Measurements from ENCODE around the gene SPAAR. TPM values are rescaled to one million over a fixed set of nuclear protein-coding genes. Genes with fewer than 3 reads are reported as not detected.
"Not testable (repeated sequence)": the region's sequence is repeated elsewhere in the genome, so short reads cannot be mapped to it uniquely, and the experiment has no call there.

Gene SPAAR
- total RNA-seq, 1 donor from 2014 or later = not detected

DNA sequence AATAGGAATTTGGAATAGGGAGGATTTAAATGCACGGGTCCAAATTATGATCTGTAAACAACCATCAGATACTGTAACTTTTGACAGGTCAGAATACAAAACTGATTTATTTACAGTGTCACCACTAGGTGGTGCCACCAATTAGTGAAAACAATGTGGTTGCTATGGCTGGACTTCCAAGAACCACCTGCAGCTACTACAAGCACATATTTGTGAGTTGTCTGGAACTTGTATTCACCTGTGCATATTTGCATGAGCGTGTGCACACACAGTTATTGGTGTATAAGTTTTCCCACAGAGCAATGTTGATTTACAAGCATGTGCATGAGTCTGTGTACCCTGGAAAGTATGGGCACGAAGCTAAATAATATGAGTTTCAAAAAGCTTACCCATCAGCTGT is 6.2 kb upstream of the SPAAR start:
- intact Hi-C loops (cut with micrococcal nuclease) = loop anchor here (1.0 kb wide), 2 partner anchors 42 to 120 kb away; no protein-coding TSS in a partner anchor

DNA sequence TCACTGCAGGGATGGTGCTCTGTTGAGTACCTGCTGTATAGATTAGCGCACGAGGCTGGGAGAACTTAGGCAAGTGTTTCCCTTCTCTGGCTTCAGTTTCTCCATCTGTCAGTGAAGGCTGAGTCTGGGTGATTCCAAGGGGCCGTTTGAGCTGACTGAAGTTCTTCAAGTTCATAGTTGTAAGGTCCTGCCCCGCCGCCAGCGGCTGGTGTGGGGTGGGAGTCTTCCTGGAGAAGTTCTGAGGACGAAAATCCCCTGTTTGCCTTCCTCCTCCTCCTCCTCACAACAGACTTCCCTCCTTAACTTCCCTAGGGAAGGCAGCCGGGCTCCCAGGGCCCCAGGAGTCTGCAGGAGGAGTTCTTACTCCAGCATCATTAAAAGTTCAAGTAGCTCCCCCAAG is 5.0 kb upstream of the SPAAR start:
- intact Hi-C loops (cut with micrococcal nuclease) = no loop called here

DNA sequence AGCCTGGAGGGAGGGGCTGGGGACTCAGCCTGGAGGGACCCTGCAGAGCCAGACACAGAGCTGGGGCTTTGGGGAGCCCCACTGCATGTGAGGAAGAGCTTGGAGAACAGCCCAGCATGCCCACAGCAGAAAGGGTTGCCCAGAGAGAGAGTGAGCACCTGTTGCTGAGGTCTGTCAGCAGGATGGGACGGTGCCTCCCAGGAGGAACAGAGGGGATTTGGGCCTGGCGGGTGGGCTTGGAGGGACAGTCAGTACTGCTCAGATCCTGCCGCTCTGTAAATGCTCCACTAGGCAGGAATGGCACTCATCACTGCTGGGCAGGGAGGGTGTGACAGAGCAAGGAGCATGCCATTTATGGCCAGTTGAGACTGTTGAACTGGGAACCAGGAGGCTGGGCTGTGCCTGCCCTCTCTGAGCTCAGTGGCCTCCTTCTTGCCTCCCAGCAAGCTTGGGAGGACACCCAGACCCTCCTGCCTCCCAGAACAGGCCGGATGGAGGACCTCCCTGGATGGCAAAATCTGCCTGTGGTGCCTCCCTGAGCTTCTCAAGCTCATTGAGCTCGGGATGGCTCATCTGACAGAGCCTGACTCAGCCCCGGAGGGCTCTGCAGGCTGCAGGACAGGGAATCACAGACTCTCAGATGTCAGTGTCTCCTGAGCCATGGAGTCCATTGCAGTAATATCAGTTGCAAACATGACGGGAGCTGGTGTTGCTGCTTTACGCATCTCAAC is 4.1 kb upstream of the SPAAR start:
- intact Hi-C loops (cut with micrococcal nuclease) = no loop called here

DNA sequence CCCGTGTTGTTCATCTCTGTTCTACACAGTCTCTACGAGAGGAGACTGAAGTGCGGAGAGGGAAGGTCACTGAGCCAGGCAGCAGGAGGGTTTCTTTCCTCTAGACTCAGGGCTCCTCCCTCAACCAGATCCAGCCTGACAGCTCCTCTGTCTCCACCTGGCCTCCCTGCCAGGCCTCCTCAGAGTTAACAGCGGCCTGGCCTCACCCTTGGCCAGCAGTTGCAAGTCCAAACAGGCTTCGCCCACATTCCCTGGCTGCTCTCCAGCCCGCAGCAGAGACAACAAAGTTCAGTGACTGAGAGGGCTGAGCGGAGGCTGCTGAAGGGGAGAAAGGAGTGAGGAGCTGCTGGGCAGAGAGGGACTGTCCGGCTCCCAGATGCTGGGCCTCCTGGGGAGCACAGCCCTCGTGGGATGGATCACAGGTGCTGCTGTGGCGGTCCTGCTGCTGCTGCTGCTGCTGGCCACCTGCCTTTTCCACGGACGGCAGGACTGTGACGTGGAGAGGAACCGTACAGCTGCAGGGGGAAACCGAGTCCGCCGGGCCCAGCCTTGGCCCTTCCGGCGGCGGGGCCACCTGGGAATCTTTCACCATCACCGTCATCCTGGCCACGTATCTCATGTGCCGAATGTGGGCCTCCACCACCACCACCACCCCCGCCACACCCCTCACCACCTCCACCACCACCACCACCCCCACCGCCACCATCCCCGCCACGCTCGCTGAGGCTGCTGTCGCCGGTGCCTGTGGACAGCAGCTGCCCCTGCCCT is 3.2 kb upstream of the SPAAR start, which contains the start of gene HRCT1:
Gene HRCT1, plus strand, starts transcription at position 291 of the 768 bp plus-strand sequence. Its CDS starts 86 bp downstream, at position 377.
- intact Hi-C loops (cut with micrococcal nuclease) = no loop called here

DNA sequence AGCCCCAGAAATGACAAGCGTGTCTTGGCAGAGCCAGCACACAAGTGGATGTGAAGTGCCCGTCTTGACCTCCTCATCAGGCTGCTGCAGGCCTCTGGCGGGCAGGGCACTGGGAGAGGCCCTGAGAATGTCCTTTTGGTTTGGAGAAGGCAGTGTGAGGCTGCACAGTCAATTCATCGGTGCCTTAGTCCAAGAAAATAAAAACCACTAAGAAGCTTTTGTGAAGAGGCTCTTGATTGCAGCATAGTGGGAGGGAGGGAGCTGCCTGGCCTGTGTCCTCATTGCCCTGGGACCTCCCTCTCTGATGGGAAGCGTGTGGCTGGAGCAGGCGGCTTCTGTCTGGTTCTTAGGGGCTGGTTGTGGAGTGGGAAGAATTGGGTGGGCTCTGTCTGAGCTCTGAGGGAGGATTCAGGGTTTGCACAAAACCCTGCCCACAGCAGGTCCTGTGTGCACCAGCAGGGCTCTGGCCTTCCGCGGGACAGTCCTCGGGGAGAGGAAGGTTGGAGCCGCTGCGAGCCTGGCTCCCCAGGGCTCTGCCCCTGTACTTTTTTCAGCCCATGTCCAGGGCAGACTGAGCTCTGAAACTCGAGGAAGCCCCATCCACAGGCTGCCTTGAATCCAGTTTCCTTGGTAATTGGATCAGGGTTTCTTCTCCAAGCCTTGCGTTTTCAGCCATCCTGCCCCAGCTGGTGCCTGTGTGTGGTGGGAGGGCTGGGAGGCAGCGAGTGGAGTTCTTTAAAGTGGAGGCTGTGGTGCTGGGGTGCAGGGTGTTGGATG is 2.2 kb upstream of the SPAAR start:
- intact Hi-C loops (cut with micrococcal nuclease) = no loop called here

DNA sequence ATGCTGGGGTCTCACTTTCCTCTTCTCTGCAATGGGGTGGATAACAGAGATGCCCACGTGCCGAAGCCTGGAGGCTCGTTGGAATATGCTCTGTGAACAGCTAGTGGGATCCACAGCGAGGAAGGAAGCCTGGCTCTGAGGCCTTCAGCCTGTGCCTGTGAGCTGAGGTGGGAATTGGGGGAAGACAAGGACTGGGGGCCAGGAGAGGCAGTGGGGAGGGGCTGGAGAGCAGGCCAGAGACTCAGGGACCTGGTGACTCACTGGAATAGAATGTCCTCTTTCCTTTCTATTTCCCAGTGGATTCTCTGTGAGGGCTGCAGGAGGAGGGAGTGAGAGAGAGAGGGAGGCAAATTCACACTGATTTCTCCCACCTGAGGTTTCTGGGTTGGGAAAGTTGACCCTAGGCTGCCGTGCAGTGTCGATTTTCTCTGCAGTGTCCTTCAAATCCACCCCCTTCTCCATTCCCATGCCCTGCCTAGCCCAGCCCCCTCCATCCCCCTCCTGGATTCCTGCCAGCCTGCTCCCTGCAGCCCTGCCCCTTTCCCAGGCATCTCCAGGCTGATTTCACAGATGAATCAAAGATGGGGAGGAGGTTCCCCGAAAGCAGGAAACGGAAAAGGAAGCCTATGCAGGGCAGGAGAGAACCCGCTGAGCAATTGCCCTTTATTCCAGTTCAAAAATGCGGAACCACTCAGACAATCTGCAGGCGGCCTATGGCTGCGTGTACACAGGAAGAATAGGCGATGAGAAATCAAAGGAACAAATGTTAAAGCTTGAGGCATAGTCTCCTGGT is 1.4 kb upstream of the SPAAR start:
- intact Hi-C loops (cut with micrococcal nuclease) = no loop called here

DNA sequence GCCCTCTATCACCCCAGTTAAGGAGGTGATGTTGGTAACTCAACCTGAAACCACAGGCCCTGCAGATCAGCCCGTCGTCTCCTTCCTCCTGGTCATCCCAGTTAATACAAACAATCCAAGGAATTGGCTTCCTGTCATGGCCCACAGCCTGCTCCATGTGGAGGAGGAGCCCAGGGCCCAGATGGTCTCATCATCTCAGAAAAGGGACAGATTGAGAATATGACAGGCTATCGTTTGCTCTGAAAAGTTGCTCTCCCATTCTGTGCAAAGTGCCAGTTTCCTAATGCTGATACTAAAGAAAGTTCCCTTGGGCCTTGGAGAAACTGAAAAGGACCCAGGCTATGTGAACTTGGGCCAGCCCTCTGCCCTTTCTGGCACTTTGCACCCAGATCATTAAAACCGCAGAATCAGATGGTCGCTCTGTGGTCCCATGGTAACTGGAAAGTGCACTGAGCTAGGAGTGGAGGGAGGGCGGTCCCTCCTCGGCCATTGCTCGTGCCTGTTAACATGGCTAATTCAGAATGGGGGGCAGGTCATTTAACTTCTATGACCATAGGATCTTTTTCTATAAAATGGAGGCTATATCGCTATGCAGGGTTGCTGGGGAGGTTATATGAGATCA is 675 bp upstream of the SPAAR start:
- intact Hi-C loops (cut with micrococcal nuclease) = no loop called here

DNA sequence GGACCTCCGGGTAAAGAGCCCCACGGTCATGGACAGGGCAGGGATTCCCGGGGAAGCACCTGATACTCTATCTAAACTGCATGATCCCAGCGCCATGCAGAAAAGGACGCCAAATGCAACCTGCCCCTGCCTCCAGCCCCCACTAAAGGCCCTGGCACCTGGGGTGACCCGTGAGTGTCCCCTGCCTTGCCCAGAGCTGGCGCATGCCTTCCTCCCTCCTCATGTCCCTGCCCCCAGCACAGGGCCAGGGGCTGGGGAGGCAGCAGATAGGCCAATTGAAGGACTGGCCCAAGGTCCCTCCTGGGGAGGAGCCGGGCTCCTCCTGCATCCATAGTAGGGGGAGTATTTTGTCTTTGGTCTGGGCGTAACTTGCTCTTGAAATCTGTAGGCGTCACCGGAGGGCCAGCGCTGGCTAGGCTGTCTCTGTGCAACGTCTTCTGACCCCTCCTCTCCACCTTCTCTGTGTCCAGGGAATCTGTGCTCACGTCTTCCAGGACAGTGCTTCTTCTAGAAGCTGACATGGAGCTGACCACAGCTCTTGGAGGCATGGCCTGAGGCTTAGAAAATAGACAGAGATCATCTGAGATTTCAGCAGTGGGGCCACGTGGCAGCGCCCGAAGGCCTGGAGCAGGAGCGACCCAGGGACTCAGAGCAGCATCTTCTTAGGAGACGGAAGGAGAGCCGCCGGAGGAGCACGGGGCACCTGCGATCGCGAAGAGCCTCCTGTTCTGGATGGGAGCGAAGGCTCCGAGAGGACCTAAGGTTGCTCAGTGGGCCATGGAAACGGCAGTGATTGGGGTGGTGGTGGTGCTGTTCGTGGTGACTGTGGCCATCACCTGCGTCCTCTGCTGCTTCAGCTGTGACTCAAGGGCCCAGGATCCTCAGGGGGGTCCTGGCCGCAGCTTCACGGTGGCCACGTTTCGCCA is 660 bp downstream of the SPAAR start:
- intact Hi-C loops (cut with micrococcal nuclease) = no loop called here

DNA sequence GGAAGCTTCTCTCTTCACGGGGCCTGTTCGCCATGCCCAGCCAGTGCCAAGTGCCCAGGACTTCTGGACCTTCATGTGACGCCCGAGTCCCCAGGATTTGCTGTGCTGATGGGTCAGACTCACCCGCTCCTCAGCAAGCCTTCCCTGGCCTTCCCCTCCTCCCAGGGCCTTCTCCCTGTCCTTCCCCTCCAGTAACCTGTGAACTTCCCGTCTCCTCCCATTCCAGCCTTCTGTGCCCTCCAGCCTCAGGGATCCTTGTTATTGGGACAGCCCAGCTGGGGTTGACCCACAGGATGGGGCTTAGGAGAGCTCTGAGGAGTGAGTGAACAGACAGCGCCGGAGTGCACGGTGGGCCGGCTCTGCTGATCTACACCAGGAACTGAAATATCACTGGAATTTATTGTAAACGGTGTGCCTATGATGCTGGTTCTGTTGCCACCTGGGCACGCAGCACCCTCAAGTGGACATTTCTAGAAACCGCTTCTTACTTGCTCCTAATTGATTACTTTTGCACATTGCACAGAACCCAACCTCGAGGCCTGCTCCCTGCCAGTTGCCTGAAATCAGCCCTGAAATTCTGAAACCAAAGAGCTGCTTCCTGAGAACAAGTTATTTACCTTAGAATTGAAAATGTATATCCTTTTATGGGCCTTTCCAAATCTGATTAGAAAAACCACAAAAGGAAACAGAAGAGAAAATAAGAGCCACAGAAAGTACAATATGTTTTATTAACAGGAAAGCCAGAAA is 1.5 kb downstream of the SPAAR start:
- intact Hi-C loops (cut with micrococcal nuclease) = no loop called here

DNA sequence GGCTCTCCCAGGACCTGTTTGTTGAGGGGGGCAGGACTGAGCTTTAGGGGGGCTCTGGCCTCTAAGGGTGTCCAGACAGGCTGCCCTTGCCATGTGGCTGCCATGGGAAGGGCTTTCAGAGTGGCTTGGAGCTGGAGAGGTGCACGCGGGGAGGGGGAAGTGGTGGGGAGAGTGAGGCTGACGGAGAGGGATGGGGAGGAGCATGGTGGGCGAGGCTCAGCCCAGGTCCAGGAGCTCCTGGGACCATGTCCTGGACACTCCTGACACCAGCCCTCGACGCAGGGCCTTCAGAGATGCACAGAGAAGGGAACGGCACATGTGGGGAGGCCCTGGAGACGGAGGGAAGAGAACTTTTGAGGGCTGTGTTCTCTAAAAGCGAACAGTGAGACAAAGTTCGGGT is 2.4 kb downstream of the SPAAR start:
- intact Hi-C loops (cut with micrococcal nuclease) = no loop called here

DNA sequence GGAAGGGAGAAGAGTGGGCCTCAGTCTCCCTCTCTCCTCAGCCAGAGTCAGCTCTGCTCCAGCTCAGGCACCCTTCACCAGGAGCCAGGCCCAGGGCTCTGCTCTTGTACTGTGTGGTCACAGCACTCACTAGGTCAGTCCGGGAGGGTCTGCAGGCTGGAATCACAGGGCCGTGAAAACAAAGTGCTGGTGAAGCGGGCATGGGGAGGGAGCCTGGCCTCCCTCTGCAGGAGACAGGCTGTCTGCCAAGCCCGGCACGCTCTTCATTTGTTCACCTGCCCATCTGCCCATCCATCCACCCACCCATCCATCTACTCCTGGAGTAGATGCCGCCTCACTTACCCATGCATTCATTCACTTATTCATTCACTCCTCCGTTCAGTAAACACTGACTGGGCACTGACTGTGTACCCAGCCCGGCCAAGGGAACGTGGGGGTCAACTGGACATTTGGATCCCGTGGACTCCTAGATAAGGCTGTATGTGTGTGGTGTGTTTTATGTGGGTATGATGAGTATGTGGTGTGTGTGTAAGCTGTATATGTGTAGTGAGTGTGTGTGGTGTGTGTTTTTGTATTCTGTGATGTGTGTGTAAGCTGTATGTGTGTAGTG is 3.6 kb downstream of the SPAAR start:
- intact Hi-C loops (cut with micrococcal nuclease) = no loop called here

DNA sequence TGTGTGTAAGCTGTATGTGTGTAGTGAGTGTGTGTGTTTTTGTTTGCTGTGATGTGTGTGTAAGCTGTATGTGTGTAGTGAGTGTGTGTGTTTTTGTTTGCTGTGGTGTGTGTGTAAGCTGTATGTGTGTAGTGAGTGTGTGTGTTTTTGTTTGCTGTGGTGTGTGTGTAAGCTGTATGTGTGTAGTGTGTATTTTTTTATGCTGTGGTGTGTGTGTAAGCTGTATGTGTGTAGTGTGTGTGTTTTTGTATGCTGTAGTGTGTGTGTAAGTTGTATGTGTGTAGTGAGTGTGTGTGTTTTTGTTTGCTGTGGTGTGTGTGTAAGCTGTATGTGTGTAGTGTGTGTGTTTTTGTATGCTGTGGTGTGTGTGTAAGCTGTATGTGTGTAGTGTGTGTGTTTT is 4.1 kb downstream of the SPAAR start:
- intact Hi-C loops (cut with micrococcal nuclease) = not testable (repeated sequence)

DNA sequence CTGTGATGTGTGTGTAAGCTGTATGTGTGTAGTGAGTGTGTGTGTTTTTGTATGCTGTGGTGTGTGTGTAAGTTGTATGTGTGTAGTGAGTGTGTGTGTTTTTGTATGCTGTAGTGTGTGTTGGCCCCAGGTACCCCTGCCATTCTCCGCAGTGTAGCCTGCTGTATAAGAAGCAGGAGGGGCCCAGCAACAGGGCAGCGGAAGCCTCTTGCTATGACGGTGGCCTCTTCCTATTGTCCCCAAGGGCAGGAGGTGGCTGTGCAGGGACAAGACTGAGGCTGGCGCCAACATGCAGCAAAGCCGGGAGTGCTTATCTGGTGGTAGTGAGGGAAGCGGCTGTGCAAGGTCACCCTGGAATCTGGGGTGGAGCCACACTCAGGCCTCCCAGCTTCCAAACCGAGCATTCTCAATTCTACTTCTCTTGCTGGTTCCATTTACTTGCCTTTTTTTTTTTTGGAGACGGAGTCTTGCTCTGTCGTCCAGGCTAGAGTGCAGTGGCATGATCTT is 5.1 kb downstream of the SPAAR start:
- intact Hi-C loops (cut with micrococcal nuclease) = no loop called here

DNA sequence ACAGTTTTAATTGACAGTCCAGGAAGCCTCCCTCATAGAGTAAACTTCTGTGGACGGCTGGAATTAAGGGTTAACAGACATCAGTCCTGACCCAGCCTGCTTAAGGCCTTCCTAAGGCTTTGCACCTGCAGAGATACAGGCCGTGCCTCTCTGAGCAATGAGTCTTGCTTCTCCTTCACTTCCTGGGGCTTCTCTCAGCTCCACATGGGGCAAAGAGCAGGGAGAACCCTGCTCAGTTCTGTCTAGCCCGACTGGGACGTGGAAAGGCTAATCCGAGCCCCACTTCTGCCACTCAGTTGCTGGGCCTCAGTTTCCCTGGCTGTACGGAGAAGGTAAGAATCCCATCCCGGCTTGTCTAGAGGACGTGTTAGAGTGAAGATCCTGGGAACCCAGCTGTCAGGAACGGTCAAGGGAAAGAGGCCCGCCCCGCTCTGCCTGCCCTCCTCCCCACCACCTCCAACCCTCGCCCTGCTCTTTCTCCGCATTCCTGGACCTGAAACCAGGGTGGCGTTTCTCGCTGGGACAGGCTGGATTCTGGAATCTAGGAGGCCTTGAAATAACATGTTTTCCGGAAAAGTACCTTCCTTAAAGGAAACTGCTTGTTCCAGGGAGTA is 6.5 kb downstream of the SPAAR start:
- intact Hi-C loops (cut with micrococcal nuclease) = no loop called here

DNA sequence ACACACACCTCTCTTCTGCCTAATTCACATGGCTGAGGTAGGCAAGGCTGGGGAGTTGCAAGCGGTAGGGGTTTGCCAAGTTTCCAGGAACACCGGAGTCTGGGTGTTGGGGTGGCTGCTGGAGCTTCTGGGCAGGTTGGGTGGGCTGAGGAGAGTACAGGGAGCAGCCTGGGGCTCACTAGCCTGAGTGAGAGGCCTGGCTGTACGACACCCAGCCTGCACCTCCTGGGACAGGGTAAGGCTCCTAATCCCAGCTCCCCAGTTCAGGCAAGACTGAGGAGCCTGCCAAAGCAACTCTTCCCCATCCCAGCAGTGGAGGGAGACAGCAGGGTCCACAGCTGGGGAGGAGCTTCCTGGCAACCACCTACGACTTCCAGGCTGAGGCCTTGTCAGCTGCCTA is 8.0 kb downstream of the SPAAR start:
- intact Hi-C loops (cut with micrococcal nuclease) = no loop called here

DNA sequence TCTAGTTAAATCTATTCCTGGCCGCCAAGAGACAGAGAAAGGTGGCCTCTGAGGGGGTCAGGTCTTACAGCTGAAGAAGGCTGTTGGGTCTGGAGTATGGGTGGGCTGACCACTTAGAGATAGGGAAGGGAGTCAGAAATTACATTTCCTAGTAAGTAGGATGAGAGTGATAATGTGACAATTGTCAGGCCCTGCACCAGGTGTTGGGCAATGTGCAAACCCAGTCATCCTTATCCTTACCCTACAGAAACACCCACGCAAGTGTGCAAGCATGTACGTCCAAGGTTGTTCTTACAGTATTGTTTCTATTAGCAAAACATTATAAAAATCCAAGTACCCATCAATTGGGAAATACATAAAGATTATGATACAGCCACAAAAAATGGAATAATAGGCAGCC is 9.5 kb downstream of the SPAAR start:
- intact Hi-C loops (cut with micrococcal nuclease) = no loop called here

DNA sequence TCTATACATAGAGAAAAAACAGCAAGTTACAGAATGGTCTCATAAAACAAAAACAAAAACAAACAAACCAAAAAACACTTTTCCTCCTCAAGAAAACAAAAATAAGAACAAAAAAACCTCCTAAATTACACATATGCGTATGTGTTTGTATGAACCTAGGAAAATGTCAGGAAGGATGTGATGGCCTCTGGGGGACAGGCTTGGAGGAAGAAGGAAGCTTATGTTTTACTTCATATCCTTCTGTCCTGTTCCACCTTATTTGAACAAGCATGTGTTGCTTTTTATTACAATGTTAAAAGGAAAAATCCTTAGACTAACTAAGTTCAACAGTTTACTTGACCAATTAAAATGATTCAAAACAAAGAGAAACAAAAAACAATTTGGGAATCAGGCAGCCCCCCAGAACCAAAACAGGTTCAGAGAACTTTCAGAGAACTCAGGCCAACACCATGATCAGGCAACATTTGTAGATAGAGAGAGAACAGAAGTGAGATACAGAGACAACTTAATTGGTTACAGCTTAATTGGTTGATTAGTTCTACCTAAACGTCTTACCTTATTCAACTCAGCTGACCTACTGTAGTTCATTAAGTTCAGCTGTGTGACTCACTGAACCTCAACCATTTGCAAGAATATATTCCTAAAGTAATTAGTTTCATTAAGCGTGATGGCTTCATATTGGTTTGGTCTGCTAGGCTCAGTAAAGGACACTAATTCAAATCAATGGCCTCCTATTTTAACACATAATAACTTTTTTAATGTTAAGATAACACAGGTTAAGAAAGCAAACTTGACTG is 10.1 kb downstream of the SPAAR start:
- intact Hi-C loops (cut with micrococcal nuclease) = no loop called here
